Ascending aorta (tissue), 2 donors: ENCODE measurements around the gene KPNA5. TPM values are rescaled to one million over a fixed set of nuclear protein-coding genes. Genes with fewer than 3 reads are reported as not detected.

Experiments
- DNase-seq, 2 donors: peaks; one replicate each; pipeline ENCODE4 v3.0.0-alpha.2; 2019; ENCODE audit warnings: low spot score in 2 of 2
- H3K27ac ChIP-seq, 2 donors: fragments of 200-600 bp; sonication (generic); one replicate each; pipeline ENCODE4 v1.5.1; 2016 to 2017; ENCODE audit warnings: mild to moderate bottlenecking in 1 of 2
- H3K27me3 ChIP-seq: fragments of 200-600 bp; sonication (generic); one replicate; pipeline ENCODE4 v1.5.1; 2017
- H3K36me3 ChIP-seq, 2 donors: fragments of 200-600 bp; sonication (generic); one replicate each; pipeline ENCODE4 v1.5.1; 2016
- H3K4me1 ChIP-seq, 2 donors: fragments of 200-600 bp; sonication (generic); one replicate each; pipeline ENCODE4 v1.5.1; 2016 to 2017; ENCODE audit warnings: mild to moderate bottlenecking in 1 of 2
- H3K4me3 ChIP-seq, 2 donors: fragments of 200-600 bp; sonication (generic); one replicate each; pipeline ENCODE4 v1.5.1; 2016 to 2017; ENCODE audit warnings: mild to moderate bottlenecking in 1 of 2
- H3K9me3 ChIP-seq, 2 donors: fragments of 200-600 bp; sonication (generic); one replicate each; pipeline ENCODE4 v1.5.1; 2016
- intact Hi-C: fragments of 100-400 bp; cut with DNase I; formaldehyde crosslinking; loops from one replicate; pipeline ENCODE4 v1.15.1; 2023
- total RNA-seq: library from RNA; depleted of rRNA; stranded (reverse); fragments of >200 nt; gene quantifications from one replicate; pipeline ENCODE4 v1.1.0, GENCODE V29; 2016
- TF ChIP-seq, protein P1 (sequence below), 3 experiments: fragments of 200-600 bp in 2 of 3; fragments of 450-650 bp in 1 of 3; sonication (generic) in 2 of 3; IDR thresholded peaks; one replicate each; pipeline ENCODE4 v1.5.1; 2016 to 2019; ENCODE audit warnings: antibody characterized with exemption in 3 of 3, mild to moderate bottlenecking in 1 of 3, moderate library complexity in 1 of 3

KPNA5 gene
- total RNA-seq, result 0.96 TPM

- TF ChIP-seq, protein P1, sequence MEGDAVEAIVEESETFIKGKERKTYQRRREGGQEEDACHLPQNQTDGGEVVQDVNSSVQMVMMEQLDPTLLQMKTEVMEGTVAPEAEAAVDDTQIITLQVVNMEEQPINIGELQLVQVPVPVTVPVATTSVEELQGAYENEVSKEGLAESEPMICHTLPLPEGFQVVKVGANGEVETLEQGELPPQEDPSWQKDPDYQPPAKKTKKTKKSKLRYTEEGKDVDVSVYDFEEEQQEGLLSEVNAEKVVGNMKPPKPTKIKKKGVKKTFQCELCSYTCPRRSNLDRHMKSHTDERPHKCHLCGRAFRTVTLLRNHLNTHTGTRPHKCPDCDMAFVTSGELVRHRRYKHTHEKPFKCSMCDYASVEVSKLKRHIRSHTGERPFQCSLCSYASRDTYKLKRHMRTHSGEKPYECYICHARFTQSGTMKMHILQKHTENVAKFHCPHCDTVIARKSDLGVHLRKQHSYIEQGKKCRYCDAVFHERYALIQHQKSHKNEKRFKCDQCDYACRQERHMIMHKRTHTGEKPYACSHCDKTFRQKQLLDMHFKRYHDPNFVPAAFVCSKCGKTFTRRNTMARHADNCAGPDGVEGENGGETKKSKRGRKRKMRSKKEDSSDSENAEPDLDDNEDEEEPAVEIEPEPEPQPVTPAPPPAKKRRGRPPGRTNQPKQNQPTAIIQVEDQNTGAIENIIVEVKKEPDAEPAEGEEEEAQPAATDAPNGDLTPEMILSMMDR (IDR thresholded peaks at IDR 0.05), result peak in 1 of 3 experiments; percentile 2
- H3K27me3 ChIP-seq, result no peaks in the 10 kb centered on the region
- no peaks in the 10 kb centered on the region for H3K36me3 ChIP-seq
- no peaks in the 10 kb centered on the region for H3K9me3 ChIP-seq
- peaks cover 0 to 6% of the 10 kb centered on the region in 2 donors for H3K4me1 ChIP-seq
- intact Hi-C loops, result loop anchor here (1.0 kb wide), 1 partner anchor 12 kb away; no protein-coding TSS in a partner anchor
- peak within 1 kb of the TSS; percentile 83 to 92 for H3K27ac ChIP-seq
- peak within 1 kb of the TSS; percentile 66 to 87 for H3K4me3 ChIP-seq
- peak; percentile 68 to 94 for DNase-seq
Observed at GRCh38 chr6:116680880-116681672, at the start of gene KPNA5. Gene KPNA5 (plus strand): TSS chr6:116681211. CDS start chr6:116681335, 124 bp downstream.

GRCh38 chr6:116631379-116631990 lies 49.5 kb upstream of the KPNA5 start:
- no peak for DNase-seq
- Histone ChIP-seq H3K27me3 (no peaks in the 10 kb centered on the region), H3K4me1 (no peaks in the 10 kb centered on the region), H3K27ac (no peak overlapping the region), H3K4me3 (no peak overlapping the region), H3K9me3 (no peaks in the 10 kb centered on the region), H3K36me3 (peaks cover 0 to 6% of the 10 kb centered on the region in 2 donors)
- TF ChIP-seq, protein P1 (IDR thresholded peaks at IDR 0.05), result no peak
- intact Hi-C loops, result no loop called here

DNA sequence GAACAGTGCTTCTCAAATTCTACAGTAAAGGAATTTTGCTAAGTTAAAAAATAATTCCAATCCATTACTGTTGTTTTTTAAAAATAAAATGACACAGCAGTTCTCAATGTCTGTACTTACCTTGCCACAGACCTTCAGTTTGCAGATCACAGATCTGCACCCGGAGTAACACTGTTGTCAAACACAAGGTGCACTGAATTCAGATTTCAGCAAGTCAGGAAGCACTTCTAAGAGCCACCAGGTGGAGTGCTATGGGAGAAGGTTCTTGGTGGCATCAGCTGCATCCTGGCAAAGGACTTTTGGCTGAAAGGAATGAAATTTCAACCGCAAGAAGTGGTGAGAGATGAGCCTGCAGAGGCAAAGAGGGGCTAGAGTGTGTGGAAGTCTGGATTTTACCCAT lies 47.3 kb upstream of the KPNA5 start:
- Histone ChIP-seq H3K4me3 (no peak overlapping the region), H3K27me3 (no peaks in the 10 kb centered on the region), H3K9me3 (no peaks in the 10 kb centered on the region), H3K36me3 (peaks cover 0 to 6% of the 10 kb centered on the region in 2 donors), H3K4me1 (no peaks in the 10 kb centered on the region), H3K27ac (no peak overlapping the region)
- TF ChIP-seq, protein P1 (IDR thresholded peaks at IDR 0.05), result no peak
- no peak for DNase-seq
- intact Hi-C loops, result no loop called here

DNA sequence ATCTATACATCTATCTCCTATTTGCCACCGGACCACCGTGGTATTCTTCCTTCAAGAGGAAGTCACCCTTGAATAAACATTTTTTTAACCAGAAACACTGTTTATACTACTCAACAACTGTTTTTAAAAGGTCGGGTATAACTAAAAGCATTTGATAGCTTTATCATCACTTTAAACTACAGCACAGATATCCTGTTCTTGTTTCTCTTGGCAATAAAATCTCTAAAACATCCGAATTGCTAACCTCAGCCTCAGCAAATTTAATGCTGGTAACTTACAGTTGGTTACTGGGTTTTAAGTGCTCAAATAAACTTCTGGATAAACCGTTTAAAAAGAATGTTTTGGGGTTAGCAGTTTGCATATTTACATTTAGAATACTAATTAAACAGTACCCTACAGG lies 32.9 kb upstream of the KPNA5 start:
- no peak overlapping the region for H3K4me3 ChIP-seq
- H3K9me3 ChIP-seq, result no peaks in the 10 kb centered on the region
- DNase-seq, result no peak
- no peak overlapping the region for H3K27ac ChIP-seq
- H3K27me3 ChIP-seq, result no peaks in the 10 kb centered on the region
- H3K36me3 ChIP-seq, result peaks cover 3 to 20% of the 10 kb centered on the region in 2 donors
- H3K4me1 ChIP-seq, result no peaks in the 10 kb centered on the region
- intact Hi-C loops, result no loop called here
- TF ChIP-seq, protein P1 (IDR thresholded peaks at IDR 0.05), result no peak

GRCh38 chr6:116649129-116649528 lies 31.9 kb upstream of the KPNA5 start:
- no peak for DNase-seq
- H3K27me3 ChIP-seq, result no peaks in the 10 kb centered on the region
- no peaks in the 10 kb centered on the region for H3K9me3 ChIP-seq
- TF ChIP-seq, protein P1 (IDR thresholded peaks at IDR 0.05), result no peak
- H3K4me1 ChIP-seq, result no peaks in the 10 kb centered on the region
- intact Hi-C loops, result no loop called here
- peaks cover 3 to 20% of the 10 kb centered on the region in 2 donors for H3K36me3 ChIP-seq
- H3K27ac ChIP-seq, result no peak overlapping the region
- no peak overlapping the region for H3K4me3 ChIP-seq
